Loucy (cell line): ENCODE measurements around the gene RCOR2.

Experiments
- H2AFZ ChIP-seq: fragments of 200-600 bp; sonication (generic); 2 replicates; pipeline ENCODE4 v1.6.0; 2016; ENCODE audit warnings: antibody characterized with exemption, mild to moderate bottlenecking, low read length, moderate library complexity
- H3F3A ChIP-seq: fragments of 200-600 bp; 2 replicates; pipeline ENCODE4 v1.6.0; 2016; ENCODE audit warnings: antibody characterized with exemption, low read depth, mild to moderate bottlenecking
- H3K27me3 ChIP-seq: fragments of 200-600 bp; sonication (generic); 2 replicates; pipeline ENCODE4 v1.6.1; 2014; ENCODE audit warnings: low read length, mild to moderate bottlenecking; ENCODE audit not compliant: insufficient read depth, poor library complexity, severe bottlenecking
- H3K36me3 ChIP-seq: fragments of 200-600 bp; sonication (generic); 2 replicates; pipeline ENCODE4 v1.6.1; 2016; ENCODE audit warnings: low read length; ENCODE audit not compliant: insufficient read depth
- H3K4me1 ChIP-seq: fragments of 200-600 bp; sonication (generic); 2 replicates; pipeline ENCODE4 v1.5.1; 2014; ENCODE audit warnings: low read length, mild to moderate bottlenecking; ENCODE audit not compliant: insufficient read depth, poor library complexity, severe bottlenecking
- H3K4me2 ChIP-seq: fragments of 200-600 bp; sonication (generic); 2 replicates; pipeline ENCODE4 v1.6.0; 2014; ENCODE audit warnings: antibody characterized with exemption, low read length, low read depth, mild to moderate bottlenecking; ENCODE audit not compliant: poor library complexity, severe bottlenecking
- H3K4me3 ChIP-seq: fragments of 200-600 bp; sonication (generic); 2 replicates; pipeline ENCODE4 v1.5.1; 2014; ENCODE audit warnings: low read length, mild to moderate bottlenecking, mixed read lengths; ENCODE audit not compliant: poor library complexity, severe bottlenecking
- H3K79me2 ChIP-seq: fragments of 200-600 bp; sonication (generic); 2 replicates; pipeline ENCODE4 v1.6.1; 2014; ENCODE audit warnings: low read length; ENCODE audit not compliant: insufficient read depth
- H3K9ac ChIP-seq: fragments of 200-600 bp; sonication (generic); 2 replicates; pipeline ENCODE4 v1.6.0; 2014; ENCODE audit warnings: mild to moderate bottlenecking, low read depth, low read length, moderate library complexity; ENCODE audit not compliant: poor library complexity, severe bottlenecking
- H3K9me2 ChIP-seq: fragments of 200-600 bp; sonication (generic); replicated peaks from 2 replicates; pipeline ENCODE4 v1.6.1; 2016; ENCODE audit warnings: low read depth, low read length, mixed read lengths
- H3K9me3 ChIP-seq: fragments of 200-600 bp; sonication (generic); 2 replicates; pipeline ENCODE4 v1.6.1; 2014; ENCODE audit warnings: mild to moderate bottlenecking, antibody characterized with exemption, low read length, low read depth; ENCODE audit not compliant: insufficient read depth
- H4K20me1 ChIP-seq: fragments of 200-600 bp; sonication (generic); 2 replicates; pipeline ENCODE4 v1.6.0; 2014; ENCODE audit warnings: antibody characterized with exemption, low read length, mild to moderate bottlenecking; ENCODE audit not compliant: insufficient read depth, poor library complexity, severe bottlenecking
- CTCF ChIP-seq: fragments of 200-600 bp; sonication (generic); conservative IDR thresholded peaks from 2 replicates; pipeline ENCODE4 v1.5.1; 2014; ENCODE audit warnings: mild to moderate bottlenecking, antibody characterized with exemption, low read length
- EZH2phosphoT487 ChIP-seq: fragments of 200-600 bp; IDR thresholded peaks from 2 replicates; pipeline ENCODE4 v1.6.1; 2018; ENCODE audit warnings: antibody characterized with exemption, mild to moderate bottlenecking, moderate library complexity, borderline replicate concordance

The RCOR2 gene

GRCh38 chr11:63911876-63912275 is 5.1 kb downstream of the RCOR2 start:
- Histone ChIP-seq H3K27me3 (no peaks in the 10 kb centered on the region), H3K9me3 (no peaks in the 10 kb centered on the region), H3K79me2 (no peaks in the 10 kb centered on the region), H2AFZ (no peak overlapping the region), H3F3A (no peaks in the 10 kb centered on the region), H3K4me3 (no peak overlapping the region), H3K4me2 (no peak overlapping the region), H3K9ac (no peak overlapping the region), H4K20me1 (no peaks in the 10 kb centered on the region), H3K4me1 (peaks cover 12% of the 10 kb centered on the region), H3K9me2 (no peaks in the 10 kb centered on the region), H3K36me3 (peaks cover 20% of the 10 kb centered on the region; the same call in 1 of the 2 replicates)
- TF ChIP-seq EZH2phosphoT487: no peak
- TF ChIP-seq CTCF: no peak

DNA sequence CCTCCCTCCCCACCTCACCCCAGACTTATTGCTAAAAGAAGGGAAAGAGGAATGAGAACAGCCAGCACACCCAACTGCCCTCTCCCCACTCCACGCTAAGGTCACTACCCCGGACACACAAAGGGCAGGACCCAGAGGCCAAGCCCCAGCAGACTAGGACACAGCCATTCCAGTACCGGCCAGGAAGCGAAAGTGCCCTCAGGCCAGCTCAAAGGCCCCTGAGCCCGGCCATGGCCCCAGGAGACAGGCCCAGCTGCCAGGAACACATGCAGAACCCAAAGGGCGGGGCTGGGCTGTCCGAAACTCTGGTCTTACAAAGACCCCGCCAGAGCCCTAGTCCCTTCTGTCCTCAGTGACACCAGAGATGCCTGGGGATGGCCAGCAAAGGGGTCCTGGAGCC is 5.5 kb downstream of the RCOR2 start:
- Histone ChIP-seq H2AFZ (no peak overlapping the region), H4K20me1 (no peaks in the 10 kb centered on the region), H3F3A (no peaks in the 10 kb centered on the region), H3K79me2 (no peaks in the 10 kb centered on the region), H3K4me2 (no peak overlapping the region), H3K4me1 (peaks cover 12% of the 10 kb centered on the region), H3K27me3 (no peaks in the 10 kb centered on the region), H3K9me3 (no peaks in the 10 kb centered on the region), H3K9ac (no peak overlapping the region), H3K9me2 (no peaks in the 10 kb centered on the region), H3K4me3 (no peak overlapping the region), H3K36me3 (peaks cover 22% of the 10 kb centered on the region; the same call in 1 of the 2 replicates)
- TF ChIP-seq CTCF (no peak), EZH2phosphoT487 (no peak)

- H3K4me1 ChIP-seq: peaks cover 6% of the 10 kb centered on the region
- H3K9me3 ChIP-seq: no peaks in the 10 kb centered on the region
- no peaks in the 10 kb centered on the region for H3F3A ChIP-seq
- no peak overlapping the region for H3K4me3 ChIP-seq
- no peaks in the 10 kb centered on the region for H3K27me3 ChIP-seq
- H2AFZ ChIP-seq: no peak overlapping the region
- H3K4me2 ChIP-seq: no peak overlapping the region
- no peak for TF ChIP-seq EZH2phosphoT487
- TF ChIP-seq CTCF: no peak
- no peaks in the 10 kb centered on the region for H4K20me1 ChIP-seq
- H3K9me2 ChIP-seq: no peaks in the 10 kb centered on the region
- no peak overlapping the region for H3K9ac ChIP-seq
- peaks cover 27% of the 10 kb centered on the region; the same call in 1 of the 2 replicates for H3K36me3 ChIP-seq
- H3K79me2 ChIP-seq: no peaks in the 10 kb centered on the region
These were observed 6.3 kb downstream of the RCOR2 start for GRCh38 chr11:63910675-63911074.
